K562 (cell line): Measurements from ENCODE around the gene PTP4A2. TPM values are rescaled to one million over a fixed set of nuclear protein-coding genes. Genes with fewer than 3 reads are reported as not detected.

Experiments used
- ATAC-seq: fragments of 200-7000 bp; cut with Tn5 transposase; 3 replicates; pipeline ENCODE4 v1.9.1; 2020; ENCODE audit warnings: moderate library complexity
- BruUV-seq: library from RNA; stranded (reverse); fragments of 400-500 nt; replicated peaks from 2 replicates; lab custom pipeline; 2021; lab: Mats Ljungman, UMichigan
- CTCF ChIA-PET: fragments of 300-600 bp; formaldehyde crosslinking; extraction: SDS; loops from one replicate; lab custom pipeline; 2021; ENCODE audit warnings: low intra/inter-chr PET ratio; lab: Yijun Ruan, JAX
- POLR2A ChIA-PET: fragments of 300-600, 350-650 bp; sonication (Branson Sonifier 250); formaldehyde crosslinking; extraction: SDS; loops from one replicate; lab custom pipeline; 2021; ENCODE audit warnings: antibody characterized with exemption, inconsistent platforms; lab: Yijun Ruan, JAX
- DNase-seq, 4 experiments: peaks; one replicate each; pipeline versions ENCODE4 v3.0.0 to v3.0.0-alpha.2; 2011 to 2018; ENCODE audit warnings: low spot score in 3 of 4, mixed read lengths in 3 of 4; ENCODE audit errors: extremely low read depth in 1 of 4
- FAIRE-seq: peaks from 2 replicates; lab custom pipeline; 2011; peaks lifted over from hg19 to GRCh38; lab: Jason Lieb, UNC
- H2AFZ ChIP-seq: 2 replicates; pipeline ENCODE4 v1.6.0; 2011; ENCODE audit warnings: low read depth, low read length, control low read depth, inconsistent platforms
- H3K27ac ChIP-seq: fragments of 200-600 bp; 3 replicates; pipeline ENCODE4 v1.8.0; 2011; ENCODE audit warnings: low read depth, mild to moderate bottlenecking, control low read depth, inconsistent platforms, low read length, moderate library complexity, mixed read lengths; ENCODE audit errors: extremely low read depth
- H3K27me3 ChIP-seq, 2 experiments: fragments of 300-600 bp in 1 of 2; 2 replicates in 1 of 2; 3 replicates in 1 of 2; pipeline versions ENCODE4 v1.6.0 to v1.8.0; 2011; ENCODE audit warnings: inconsistent platforms in 2 of 2, low read length in 2 of 2, mild to moderate bottlenecking in 1 of 2, mixed read lengths in 1 of 2, moderate library complexity in 1 of 2; ENCODE audit not compliant: control insufficient read depth in 2 of 2, insufficient read depth in 2 of 2
- H3K36me3 ChIP-seq: fragments of 300-600 bp; 3 replicates; pipeline ENCODE4 v1.8.0; 2011; ENCODE audit warnings: mild to moderate bottlenecking, low read length, inconsistent platforms; ENCODE audit not compliant: control insufficient read depth, insufficient read depth
- H3K4me1 ChIP-seq, 2 experiments: fragments of 200-600 bp in 1 of 2; replicated peaks in 1 of 2; 2 replicates in 1 of 2; 3 replicates in 1 of 2; pipeline versions ENCODE4 v1.5.1 to v1.8.0; 2011; ENCODE audit warnings: inconsistent platforms in 2 of 2, low read length in 2 of 2, mild to moderate bottlenecking in 1 of 2, mixed read lengths in 1 of 2, moderate library complexity in 1 of 2; ENCODE audit not compliant: control insufficient read depth in 2 of 2, insufficient read depth in 2 of 2
- H3K4me2 ChIP-seq: 2 replicates; pipeline ENCODE4 v1.6.1; 2011; ENCODE audit warnings: low read length, control low read depth, inconsistent platforms, mixed read lengths; ENCODE audit not compliant: insufficient read depth
- H3K4me3 ChIP-seq: fragments of 200-600 bp; sonication (generic), shearing (Covaris generic); 2 replicates; pipeline ENCODE4 v1.5.1; 2016; ENCODE audit warnings: control low read depth, inconsistent platforms
- H3K79me2 ChIP-seq: fragments of 200-600 bp; 3 replicates; pipeline ENCODE4 v1.8.0; 2011; ENCODE audit warnings: low read length, inconsistent platforms; ENCODE audit not compliant: control insufficient read depth, insufficient read depth
- H3K9ac ChIP-seq, 2 experiments: 2 replicates each; pipeline versions ENCODE4 v1.6.0 to v1.6.1; 2011; ENCODE audit warnings: low read depth in 2 of 2, low read length in 2 of 2, control low read depth in 1 of 2, inconsistent platforms in 1 of 2, mild to moderate bottlenecking in 1 of 2, mixed read lengths in 1 of 2; ENCODE audit not compliant: insufficient read depth in 1 of 2
- H3K9me1 ChIP-seq: one replicate; pipeline ENCODE4 v1.6.0; 2011; ENCODE audit warnings: inconsistent platforms, mild to moderate bottlenecking, low read length, moderate library complexity; ENCODE audit not compliant: control insufficient read depth, insufficient read depth
- H3K9me3 ChIP-seq: replicated peaks from 2 replicates; pipeline ENCODE4 v1.5.1; 2011; ENCODE audit warnings: low read depth, low read length, inconsistent platforms; ENCODE audit not compliant: control insufficient read depth, insufficient read depth
- H4K20me1 ChIP-seq: replicated peaks from 2 replicates; pipeline ENCODE4 v1.6.1; 2011; ENCODE audit warnings: low read length, inconsistent platforms, mixed read lengths; ENCODE audit not compliant: control insufficient read depth, insufficient read depth
- ARID3A ChIP-seq: IDR thresholded peaks from 2 replicates; pipeline ENCODE4 v1.6.1; 2012; ENCODE audit warnings: low read depth, low read length, improper control_type of control experiment, borderline replicate concordance
- ARNT ChIP-seq, 2 experiments: fragments of 450-650 bp; IDR thresholded peaks; 2 replicates each; pipeline ENCODE4 v1.6.1; 2016; ENCODE audit warnings: mild to moderate bottlenecking in 1 of 2
- BRD9 ChIP-seq: fragments of 450-650 bp; IDR thresholded peaks from 2 replicates; pipeline ENCODE4 v1.6.1; 2018; ENCODE audit warnings: low read depth; ENCODE audit not compliant: partially characterized antibody
- CC2D1A ChIP-seq: fragments of 450-650 bp; IDR thresholded peaks from 2 replicates; pipeline ENCODE4 v1.6.1; 2017; ENCODE audit warnings: mild to moderate bottlenecking
- CREB1 ChIP-seq, 2 experiments: sonication (generic) in 1 of 2; formaldehyde crosslinking in 1 of 2; IDR thresholded peaks; 2 replicates each; pipeline versions ENCODE4 v1.6.1 to v1.8.0; 2012 to 2022; ENCODE audit warnings: inconsistent platforms in 1 of 2, mild to moderate bottlenecking in 1 of 2, missing genetic modification reagents in 1 of 2, moderate library complexity in 1 of 2
- EHMT2 ChIP-seq: fragments of 450-650 bp; IDR thresholded peaks from 2 replicates; pipeline ENCODE4 v1.6.1; 2018; ENCODE audit warnings: antibody characterized with exemption
- GABPB1 ChIP-seq: sonication (generic); formaldehyde crosslinking; IDR thresholded peaks from 2 replicates; pipeline ENCODE4 v1.8.0; 2022; ENCODE audit warnings: mild to moderate bottlenecking, missing genetic modification reagents
- HNRNPL ChIP-seq: fragments of 200-400 bp; formaldehyde crosslinking; IDR thresholded peaks from 2 replicates; pipeline ENCODE4 v1.6.1; 2017; ENCODE audit warnings: low read depth, mild to moderate bottlenecking, low read length
- LCOR ChIP-seq: sonication (generic); formaldehyde crosslinking; IDR thresholded peaks from 2 replicates; pipeline ENCODE4 v1.8.0; 2022; ENCODE audit warnings: mild to moderate bottlenecking, missing genetic modification reagents
- MNT ChIP-seq, 2 experiments: fragments of 450-650 bp; conservative IDR thresholded peaks; 2 replicates each; pipeline ENCODE4 v1.6.1; 2017; ENCODE audit warnings: mild to moderate bottlenecking in 2 of 2, moderate library complexity in 2 of 2
- NBN ChIP-seq: fragments of 450-650 bp; IDR thresholded peaks from 2 replicates; pipeline ENCODE4 v1.6.1; 2016; ENCODE audit warnings: low read depth, mild to moderate bottlenecking
- NR2C2 ChIP-seq, 2 experiments: fragments of 200-800 bp in 1 of 2; sonication (Bioruptor generic) in 1 of 2; sonication (generic) in 1 of 2; formaldehyde crosslinking in 1 of 2; IDR thresholded peaks; 2 replicates each; pipeline versions ENCODE4 v1.6.1 to v1.8.0; 2016 to 2022; ENCODE audit warnings: mild to moderate bottlenecking in 1 of 2, missing compliant biosample characterization in 1 of 2, missing genetic modification characterization in 1 of 2, missing genetic modification reagents in 1 of 2
- SMARCC2 ChIP-seq: fragments of 450-650 bp; IDR thresholded peaks from 2 replicates; pipeline ENCODE4 v1.6.1; 2017; ENCODE audit warnings: antibody characterized with exemption, moderate library complexity, mild to moderate bottlenecking, low read depth
- SRSF1 ChIP-seq: fragments of 200-400 bp; formaldehyde crosslinking; IDR thresholded peaks from 2 replicates; pipeline ENCODE4 v1.6.1; 2017; ENCODE audit warnings: mild to moderate bottlenecking, low read depth, low read length, moderate library complexity
- ZBTB17 ChIP-seq: fragments of 450-650 bp; formaldehyde crosslinking; IDR thresholded peaks from 2 replicates; pipeline ENCODE4 v1.4.0; 2020; ENCODE audit warnings: mild to moderate bottlenecking
- ZKSCAN8 ChIP-seq: fragments of 200-800 bp; sonication (Bioruptor generic); IDR thresholded peaks from 2 replicates; pipeline ENCODE4 v1.6.1; 2016; ENCODE audit warnings: missing genetic modification characterization, missing compliant biosample characterization
- ZNF184 ChIP-seq: sonication (generic); formaldehyde crosslinking; IDR thresholded peaks from 2 replicates; pipeline ENCODE4 v1.5.0; 2020; ENCODE audit warnings: missing genetic modification reagents
- WGBS: fragments of 100-300 bp; shearing (Covaris generic); methylation state at CpG from one replicate; pipeline ENCODE4 v1.1.6; 2016; ENCODE audit warnings: low coverage, mixed read lengths; ENCODE audit not compliant: insufficient coverage; ENCODE audit errors: missing lambda C conversion rate; 5-methylcytosine and 5-hydroxymethylcytosine counted together
- in situ Hi-C: fragments of 300-500 bp; cut with MboI; formaldehyde crosslinking; loops from 4 replicates; pipeline ENCODE4 v1.15.0; 2018; ENCODE audit warnings: inconsistent platforms, mixed read lengths
- intact Hi-C: fragments of 100-400 bp; cut with micrococcal nuclease; formaldehyde crosslinking; loops from 2 replicates; pipeline ENCODE4 v1.14.2; 2022
- polyA plus RNA-seq, 8 experiments: library from polyadenylated mRNA; depleted of rRNA in 4 of 8; stranded (reverse) in 5 of 8; unstranded in 3 of 8; fragments of >200 nt; fragmentation: Nextera tagmentation in 2 of 8; fragmentation: Illumina TruSeq in 1 of 8; extraction: Ambion mirVana in 2 of 8; extraction: Trizol in 1 of 8; gene quantifications; 2 replicates each; pipeline versions ENCODE4 v1.2.1 to v1.2.3, GENCODE V29; 2011 to 2014; ENCODE audit warnings: inconsistent platforms in 1 of 8, missing spikeins in 1 of 8
- total RNA-seq, 7 experiments: library from RNA; depleted of rRNA in 6 of 7; stranded (reverse); fragments of >200 nt in 6 of 7; fragmentation: Illumina TruSeq in 2 of 7; extraction: Trizol in 2 of 7; gene quantifications; 2 replicates each; pipeline versions ENCODE4 v1.2.1 to v1.2.3, GENCODE V29; 2011 to 2021; ENCODE audit warnings: low replicate concordance in 1 of 7

PTP4A2 gene
- total and polyA plus RNA-seq, 9 of the 15 experiments (the other 6 are each of a cell fraction or from before 2014, with no cell fraction given): 197 to 870 (median 480) TPM

- peak in 1 of 2 experiments; percentile 10; a peak in 1 of 4 replicates for TF ChIP-seq MNT (conservative IDR thresholded peaks at IDR 0.05)
These were observed 10.5 kb downstream of the PTP4A2 start (continued) for GRCh38 chr1:31927661-31927980.

GRCh38 chr1:31926853-31927660 lies 11.1 kb downstream of the PTP4A2 start:
- Histone ChIP-seq H3K4me2 (peak overlapping the region; percentile 80), H3K9me1 (no peaks in the 10 kb centered on the region), H3K36me3 (peaks cover 53% of the 10 kb centered on the region), H3K4me1 (peaks cover 50 to 77% of the 10 kb centered on the region in 2 experiments), H3K79me2 (peaks cover 99% of the 10 kb centered on the region), H3K9ac (peak overlapping the region; percentile 31 to 39; a peak in 3 of 4 replicates), H3K4me3 (peak overlapping the region; percentile 7), H4K20me1 (peaks cover 55% of the 10 kb centered on the region), H3K27me3 (no peaks in the 10 kb centered on the region), H2AFZ (no peak overlapping the region), H3K27ac (peak overlapping the region; percentile 55), H3K9me3 (no peaks in the 10 kb centered on the region)
- CTCF ChIA-PET: no interaction called here
- WGBS: 5% methylated on average over 8 of the region's 8 CpGs
- in situ Hi-C loops: no loop called here
- intact Hi-C loops: loop anchor here (5.0 kb wide), 1 partner anchor 35 kb away; no protein-coding TSS in a partner anchor
- POLR2A ChIA-PET: interaction anchor here (0.6 to 2.7 kb wide), 15 partner anchors 8 to 141 kb away, joined by 3 to 17 read pairs (median 4); partner anchors contain the start of gene PTP4A2
- BruUV-seq: TSS peak; percentile 0
- FAIRE-seq (no peak), DNase-seq (peak in 1 of 4 experiments; percentile 55), ATAC-seq (peak; percentile 49)
- TF ChIP-seq SMARCC2 (no peak), CREB1 (IDR thresholded peaks at IDR 0.05) (peak; percentile 58), CREB1 (CRISPR knock-in tag; IDR thresholded peaks at IDR 0.05) (no peak), ARNT (IDR thresholded peaks at IDR 0.05) (peak in 1 of 2 experiments; percentile 55; a peak in 1 of 4 replicates), EHMT2 (peak; percentile 64), HNRNPL (no peak), BRD9 (peak; percentile 67), LCOR (no peak), CC2D1A (no peak), ZNF184 (CRISPR knock-in tag) (no peak), NR2C2 (CRISPR knock-in tag; IDR thresholded peaks at IDR 0.05) (no peak), NR2C2 (tag; IDR thresholded peaks at IDR 0.05) (no peak), ZBTB17 (no peak), GABPB1 (no peak), ZKSCAN8 (CRISPR knock-in tag) (no peak), ARID3A (0 out of 2 replicates have a peak, but pooled peaks have one; percentile 14), SRSF1 (no peak), NBN (peak; percentile 66; the same call in 1 of the 2 replicates)
